Fibroblast of skin of left quadriceps (primary cell): Measurements from ENCODE around the gene MARK1.
"Not testable (repeated sequence)": the region's sequence is repeated elsewhere in the genome, so short reads cannot be mapped to it uniquely, and the experiment has no call there.

Source experiments
- DNase-seq, 2 experiments: peaks; one replicate each; pipeline ENCODE4 v3.0.0-alpha.2; 2013; ENCODE audit warnings: low read depth in 2 of 2

The MARK1 gene

GRCh38 chr1:220611100-220611499 lies 83.2 kb downstream of the MARK1 start:
- DNase-seq: not testable (repeated sequence)

GRCh38 chr1:220616836-220617235 lies 88.9 kb downstream of the MARK1 start:
- DNase-seq: no peak

GRCh38 chr1:220628431-220628830 lies 100.5 kb downstream of the MARK1 start:
- no peak for DNase-seq

- no peak for DNase-seq
Observed at GRCh38 chr1:220631238-220631815, 103.4 kb downstream of the MARK1 start.

- no peak for DNase-seq
Observed at GRCh38 chr1:220637759-220638158, 109.8 kb downstream of the MARK1 start.

GRCh38 chr1:220642285-220642684 lies 114.3 kb downstream of the MARK1 start:
- DNase-seq: no peak

- no peak for DNase-seq
Observed at GRCh38 chr1:220652995-220653394, 125.1 kb downstream of the MARK1 start.

GRCh38 chr1:220655509-220655908 lies 127.6 kb downstream of the MARK1 start:
- DNase-seq: no peak

- DNase-seq: no peak
Observed at GRCh38 chr1:220655961-220656740, 128.2 kb downstream of the MARK1 start.

GRCh38 chr1:220666349-220666748 lies 138.4 kb downstream of the MARK1 start:
- no peak for DNase-seq

- DNase-seq: no peak
Observed at GRCh38 chr1:220669005-220669404, 141.1 kb downstream of the MARK1 start.

- DNase-seq: no peak
Observed at GRCh38 chr1:220670365-220670764, 142.4 kb downstream of the MARK1 start.

- DNase-seq: no peak
Observed at GRCh38 chr1:220673921-220674320, 146.0 kb downstream of the MARK1 start.

GRCh38 chr1:220677251-220677650 lies 149.3 kb downstream of the MARK1 start:
- no peak for DNase-seq

GRCh38 chr1:220680085-220680687 lies 152.2 kb downstream of the MARK1 start:
- DNase-seq: no peak

GRCh38 chr1:220681220-220681880 lies 153.4 kb downstream of the MARK1 start:
- no peak for DNase-seq

- DNase-seq: no peak
Observed at GRCh38 chr1:220682901-220683576, 155.1 kb downstream of the MARK1 start.

GRCh38 chr1:220683716-220684115 lies 155.8 kb downstream of the MARK1 start:
- not testable (repeated sequence) for DNase-seq

- no peak for DNase-seq
Observed at GRCh38 chr1:220684890-220685289, 157.0 kb downstream of the MARK1 start.

- DNase-seq: no peak
Observed at GRCh38 chr1:220685879-220686278, 157.9 kb downstream of the MARK1 start.

GRCh38 chr1:220687809-220688208 lies 159.9 kb downstream of the MARK1 start:
- DNase-seq: no peak

- no peak for DNase-seq
Observed at GRCh38 chr1:220689666-220690065, 161.7 kb downstream of the MARK1 start.
